Testis (tissue), 2 donors: ENCODE data around the gene TEP1.

ENCODE experiments used
- CTCF ChIP-seq, 3 experiments: fragments of 450-650 bp in 2 of 3; fragments of 200-600 bp in 1 of 3; sonication (generic) in 1 of 3; IDR thresholded peaks; one replicate each; pipeline ENCODE4 v1.5.1; 2016 to 2019; ENCODE audit warnings: antibody characterized with exemption in 3 of 3, mild to moderate bottlenecking in 2 of 3, moderate library complexity in 1 of 3
- POLR2A ChIP-seq: fragments of 450-650 bp; IDR thresholded peaks from one replicate; pipeline ENCODE4 v1.6.1; 2017; ENCODE audit warnings: antibody characterized with exemption, mild to moderate bottlenecking, moderate library complexity

- TF ChIP-seq CTCF (IDR thresholded peaks at IDR 0.05) = no peak
- no peak for TF ChIP-seq POLR2A
These were observed 21.6 kb upstream of the TEP1 start for GRCh38 chr14:20434701-20435581.
